ENCODE results near the gene AIMP2. TPM values are rescaled to one million over a fixed set of nuclear protein-coding genes. Genes with fewer than 3 reads are reported as not detected.

AIMP2 gene
- total and polyA plus RNA-seq, 2 of the 8 experiments (the other 6 are each of a cell fraction or from before 2014, with no cell fraction given): 85.6 to 99.0 TPM

GRCh38 chr7:6031567-6031966, 22.5 kb downstream of the AIMP2 start:
- no peak overlapping the region for H3K14ac ChIP-seq (ENCODE audit: insufficient read length)
- H2BK12ac ChIP-seq (ENCODE audit: low read depth, low read length): no peak overlapping the region
- WGBS, 2 experiments (ENCODE audit: extremely low coverage in 1 of 2, insufficient coverage in 1 of 2, insufficient read length in 1 of 2, insufficient replicate concordance in 2 of 2, low coverage in 1 of 2, low lambda C conversion rate in 2 of 2, missing lambda C conversion rate in 1 of 2): 86% methylated on average over 3 of the region's 3 CpGs; no CpG with 5 or more reads in 1 of the 2 experiments
- no peak overlapping the region for H2BK15ac ChIP-seq (ENCODE audit: low read length)
- FAIRE-seq: no peak
- DNase-seq (ENCODE audit: low read depth in 1 of 2, low spot score in 2 of 2): no peak
- no peak overlapping the region for H3K4ac ChIP-seq (replicated peaks; ENCODE audit: insufficient read length, low read depth, low read length)
- no peak overlapping the region for H3K23ac ChIP-seq (ENCODE audit: insufficient read length)
- H3K79me1 ChIP-seq (ENCODE audit: low read depth, low read length): peaks cover 7% of the 10 kb centered on the region; the same call in 1 of the 2 replicates
- no peak overlapping the region for H2BK20ac ChIP-seq (ENCODE audit: low read length)
- H3K27ac ChIP-seq (ENCODE audit: low read depth, low read length): no peak overlapping the region
- no peaks in the 10 kb centered on the region for H3K27me3 ChIP-seq (replicated peaks in 1 of 4; ENCODE audit: control insufficient read depth in 3 of 4, extremely low read depth in 1 of 4, insufficient read depth in 3 of 4, low read length in 3 of 4)
- H2AK5ac ChIP-seq (ENCODE audit: low read depth, low read length): no peak overlapping the region
- ChIA-PET CTCF (ENCODE audit: partially characterized antibody) (interaction anchor here (0.6 kb wide), 1 partner anchor 302 kb away, joined by 3 read pairs; no protein-coding TSS in a partner anchor), POLR2A (ENCODE audit: partially characterized antibody) (interaction anchor here (0.5 to 1.5 kb wide), 4 partner anchors 14 to 139 kb away, joined by 3 to 5 read pairs (median 3); partner anchors contain the start of genes AIMP2 and PMS2)
- peaks cover 15 to 73% (median 39%) of the 10 kb centered on the region in 4 experiments for H3K36me3 ChIP-seq (ENCODE audit: control insufficient read depth in 2 of 4, insufficient read depth in 4 of 4, low read length in 3 of 4)
- no peak overlapping the region for H4K5ac ChIP-seq (ENCODE audit: insufficient read length, low read depth, low read length)
- H3K9me3 ChIP-seq (ENCODE audit: insufficient read depth in 2 of 2, low read depth in 1 of 2, low read length in 1 of 2): no peaks in the 10 kb centered on the region
- H2BK120ac ChIP-seq (replicated peaks; ENCODE audit: low read depth, low read length): no peak overlapping the region
- H2AFZ ChIP-seq (ENCODE audit: low read length): no peak overlapping the region
- no peak overlapping the region for H4K8ac ChIP-seq (ENCODE audit: extremely low read depth, insufficient read depth, low read length)
- peaks cover 6 to 11% of the 10 kb centered on the region in 2 experiments for H4K20me1 ChIP-seq (replicated peaks in 1 of 2; ENCODE audit: control insufficient read depth in 1 of 2, insufficient read depth in 2 of 2, low read length in 2 of 2)
- H3K79me2 ChIP-seq (ENCODE audit: control insufficient read depth in 1 of 2, insufficient read depth in 2 of 2, low read length in 2 of 2): peaks cover 0 to 3% of the 10 kb centered on the region in 2 experiments; a peak in 2 of 4 replicates
- no peak overlapping the region for H4K91ac ChIP-seq (replicated peaks; ENCODE audit: insufficient read length, low read length)
- H3K56ac ChIP-seq (replicated peaks; ENCODE audit: insufficient read length, low read depth, low read length): no peak overlapping the region
- H3K9ac ChIP-seq (replicated peaks in 1 of 4; ENCODE audit: extremely low read depth in 1 of 4, low read depth in 3 of 4, low read length in 3 of 4): no peak overlapping the region
- H3K18ac ChIP-seq (ENCODE audit: extremely low read depth, low read length): no peak overlapping the region
- no peaks in the 10 kb centered on the region for H3K23me2 ChIP-seq (ENCODE audit: low read depth, low read length)
- H3K4me3 ChIP-seq (ENCODE audit: extremely low read depth in 1 of 4, insufficient read depth in 2 of 4, low read depth in 3 of 4, low read length in 4 of 4): no peak overlapping the region
- H2BK5ac ChIP-seq (ENCODE audit: low read depth, low read length): no peak overlapping the region
- no peaks in the 10 kb centered on the region for H3K4me1 ChIP-seq (replicated peaks in 1 of 4; ENCODE audit: control insufficient read depth in 3 of 4, insufficient read depth in 4 of 4, low read length in 3 of 4)
- H3K4me2 ChIP-seq (ENCODE audit: insufficient read depth in 1 of 2, low read depth in 2 of 2, low read length in 2 of 2): no peak overlapping the region
- TF ChIP-seq BRCA1 (IDR thresholded peaks at IDR 0.05; ENCODE audit: low read depth, low read length) (no peak), CBX8 (IDR thresholded peaks at IDR 0.05; ENCODE audit: borderline replicate concordance, low read depth, low read length) (no peak), EP300 (IDR thresholded peaks at IDR 0.05; ENCODE audit: borderline replicate concordance in 1 of 2, low read depth in 2 of 2, low read length in 2 of 2) (no peak), SIRT6 (IDR thresholded peaks at IDR 0.05; ENCODE audit: low read length) (no peak), JUN (IDR thresholded peaks at IDR 0.05; ENCODE audit: low read depth, low read length) (no peak), MAX (IDR thresholded peaks at IDR 0.05) (no peak), SP4 (IDR thresholded peaks at IDR 0.05; ENCODE audit: low read length) (no peak)

Data from H1 (cell line).